H1 (cell line): Measurements from ENCODE around the gene GBE1. TPM values are rescaled to one million over a fixed set of nuclear protein-coding genes. Genes with fewer than 3 reads are reported as not detected.

ENCODE experiments used
- CTCF ChIA-PET: fragments of 300-600 bp; sonication (Branson Sonifier 250); formaldehyde crosslinking; loops from one replicate; lab custom pipeline; 2021; ENCODE audit not compliant: partially characterized antibody; lab: Charles Lee
- POLR2A ChIA-PET: fragments of 300-600 bp; sonication (Branson Sonifier 250); formaldehyde crosslinking; loops from one replicate; lab custom pipeline; 2021; ENCODE audit warnings: inconsistent platforms; ENCODE audit not compliant: partially characterized antibody; lab: Charles Lee
- DNase-seq, 2 experiments: peaks; one replicate each; pipeline versions ENCODE4 v3.0.0 to v3.0.0-alpha.2; 2010 to 2022; ENCODE audit warnings: low spot score in 2 of 2, low read depth in 1 of 2, mixed read lengths in 1 of 2
- FAIRE-seq: peaks from 2 replicates; lab custom pipeline; 2011; peaks lifted over from hg19 to GRCh38; lab: Jason Lieb, UNC
- H2AFZ ChIP-seq: 2 replicates; pipeline ENCODE4 v1.8.1; 2012; ENCODE audit warnings: low read length, inconsistent platforms
- H2AK5ac ChIP-seq: 2 replicates; pipeline ENCODE4 v1.6.1; 2013; ENCODE audit warnings: low read depth, low read length
- H2BK120ac ChIP-seq: replicated peaks from 2 replicates; pipeline ENCODE3; 2013; ENCODE audit warnings: low read depth, low read length, inconsistent platforms
- H2BK12ac ChIP-seq: 2 replicates; pipeline ENCODE4 v1.6.1; 2013; ENCODE audit warnings: low read depth, low read length
- H2BK15ac ChIP-seq: 2 replicates; pipeline ENCODE4 v1.6.1; 2013; ENCODE audit warnings: low read length
- H2BK20ac ChIP-seq: 2 replicates; pipeline ENCODE4 v1.6.1; 2013; ENCODE audit warnings: low read length
- H2BK5ac ChIP-seq: 2 replicates; pipeline ENCODE4 v1.6.1; 2013; ENCODE audit warnings: low read depth, low read length
- H3K14ac ChIP-seq: 2 replicates; pipeline ENCODE4 v1.6.1; 2013; ENCODE audit warnings: inconsistent platforms; ENCODE audit not compliant: insufficient read length
- H3K18ac ChIP-seq: 2 replicates; pipeline ENCODE4 v1.6.1; 2013; ENCODE audit warnings: low read length; ENCODE audit errors: extremely low read depth
- H3K23ac ChIP-seq: 2 replicates; pipeline ENCODE4 v1.6.1; 2013; ENCODE audit warnings: inconsistent platforms; ENCODE audit not compliant: insufficient read length
- H3K23me2 ChIP-seq: 2 replicates; pipeline ENCODE4 v1.6.1; 2013; ENCODE audit warnings: low read depth, low read length
- H3K27ac ChIP-seq: 2 replicates; pipeline ENCODE4 v1.6.1; 2011; ENCODE audit warnings: low read depth, low read length, inconsistent platforms
- H3K27me3 ChIP-seq, 4 experiments: replicated peaks in 1 of 4; 1 replicate in 1 of 4; 2 replicates in 3 of 4; pipeline versions ENCODE4 v1.6.1 to v1.8.1; 2011 to 2013; ENCODE audit warnings: low read length in 3 of 4, mild to moderate bottlenecking in 3 of 4, inconsistent platforms in 2 of 4, mixed read lengths in 2 of 4, moderate library complexity in 1 of 4; ENCODE audit not compliant: control insufficient read depth in 3 of 4, insufficient read depth in 3 of 4; ENCODE audit errors: extremely low read depth in 1 of 4
- H3K36me3 ChIP-seq, 4 experiments: 2 replicates each; pipeline versions ENCODE4 v1.6.1 to v1.8.1; 2011 to 2013; ENCODE audit warnings: mild to moderate bottlenecking in 4 of 4, low read length in 3 of 4, moderate library complexity in 2 of 4, control low read depth in 1 of 4, inconsistent platforms in 1 of 4; ENCODE audit not compliant: insufficient read depth in 4 of 4, control insufficient read depth in 2 of 4
- H3K4ac ChIP-seq: replicated peaks from 2 replicates; pipeline ENCODE3; 2013; ENCODE audit warnings: low read length, low read depth, mixed read lengths, inconsistent platforms; ENCODE audit not compliant: insufficient read length
- H3K4me1 ChIP-seq, 4 experiments: replicated peaks in 1 of 4; 1 replicate in 1 of 4; 2 replicates in 3 of 4; pipeline versions ENCODE4 v1.6.1 to v1.8.1; 2011 to 2013; ENCODE audit warnings: low read length in 3 of 4, inconsistent platforms in 2 of 4, mixed read lengths in 1 of 4; ENCODE audit not compliant: insufficient read depth in 4 of 4, control insufficient read depth in 3 of 4
- H3K4me2 ChIP-seq, 2 experiments: 2 replicates each; pipeline versions ENCODE4 v1.6.1 to v1.8.1; 2011 to 2013; ENCODE audit warnings: low read depth in 2 of 2, low read length in 2 of 2, control low read depth in 1 of 2, inconsistent platforms in 1 of 2, mild to moderate bottlenecking in 1 of 2; ENCODE audit not compliant: insufficient read depth in 1 of 2
- H3K4me3 ChIP-seq, 4 experiments: fragments of 200-600, 300-600 bp in 1 of 4; sonication (generic), shearing (Covaris generic), sonication (Bioruptor Twin) in 1 of 4; 2 replicates each; pipeline versions ENCODE4 v1.5.1 to v1.8.1; 2011 to 2016; ENCODE audit warnings: low read length in 4 of 4, low read depth in 3 of 4, control low read depth in 2 of 4, inconsistent platforms in 2 of 4, mild to moderate bottlenecking in 2 of 4, mixed read lengths in 1 of 4, moderate library complexity in 1 of 4; ENCODE audit not compliant: insufficient read depth in 2 of 4; ENCODE audit errors: extremely low read depth in 1 of 4
- H3K56ac ChIP-seq: replicated peaks from 2 replicates; pipeline ENCODE3; 2013; ENCODE audit warnings: low read depth, mild to moderate bottlenecking, mixed read lengths, low read length, inconsistent platforms; ENCODE audit not compliant: insufficient read length
- H3K79me1 ChIP-seq: 2 replicates; pipeline ENCODE4 v1.6.1; 2013; ENCODE audit warnings: low read depth, low read length, control low read depth
- H3K79me2 ChIP-seq, 2 experiments: 2 replicates each; pipeline versions ENCODE4 v1.6.1 to v1.8.1; 2012 to 2013; ENCODE audit warnings: low read length in 2 of 2, mild to moderate bottlenecking in 2 of 2, inconsistent platforms in 1 of 2; ENCODE audit not compliant: insufficient read depth in 2 of 2, control insufficient read depth in 1 of 2
- H3K9ac ChIP-seq, 4 experiments: replicated peaks in 1 of 4; 1 replicate in 1 of 4; 2 replicates in 3 of 4; pipeline versions ENCODE4 v1.6.1 to v1.8.1; 2011 to 2013; ENCODE audit warnings: low read depth in 3 of 4, low read length in 3 of 4, control low read depth in 2 of 4, mild to moderate bottlenecking in 2 of 4, moderate library complexity in 2 of 4, inconsistent platforms in 1 of 4; ENCODE audit errors: extremely low read depth in 1 of 4
- H3K9me3 ChIP-seq, 2 experiments: 2 replicates each; pipeline versions ENCODE4 v1.6.1 to v1.8.1; 2012 to 2013; ENCODE audit warnings: mild to moderate bottlenecking in 2 of 2, moderate library complexity in 2 of 2, control low read depth in 1 of 2, inconsistent platforms in 1 of 2, low read depth in 1 of 2, low read length in 1 of 2, mixed read lengths in 1 of 2; ENCODE audit not compliant: insufficient read depth in 2 of 2
- H4K20me1 ChIP-seq, 2 experiments: replicated peaks in 1 of 2; 2 replicates each; pipeline versions ENCODE3 to v1.8.1; 2011 to 2013; ENCODE audit warnings: inconsistent platforms in 2 of 2, low read length in 2 of 2, mild to moderate bottlenecking in 1 of 2; ENCODE audit not compliant: insufficient read depth in 2 of 2, control insufficient read depth in 1 of 2
- H4K5ac ChIP-seq: 2 replicates; pipeline ENCODE4 v1.6.1; 2013; ENCODE audit warnings: low read length, low read depth, mixed read lengths, inconsistent platforms; ENCODE audit not compliant: insufficient read length
- H4K8ac ChIP-seq: 2 replicates; pipeline ENCODE4 v1.8.0; 2013; ENCODE audit warnings: mild to moderate bottlenecking, moderate library complexity, low read length, inconsistent platforms; ENCODE audit not compliant: insufficient read depth; ENCODE audit errors: extremely low read depth
- H4K91ac ChIP-seq: replicated peaks from 2 replicates; pipeline ENCODE3; 2013; ENCODE audit warnings: low read length, mixed read lengths, inconsistent platforms; ENCODE audit not compliant: insufficient read length
- KDM1A ChIP-seq: fragments of 200-600, 300-600 bp; sonication (generic); IDR thresholded peaks from 2 replicates; pipeline ENCODE4 v1.7.1; 2016; ENCODE audit warnings: mild to moderate bottlenecking, low read length, borderline replicate concordance
- KDM4A ChIP-seq: IDR thresholded peaks from one replicate; pipeline ENCODE4 v1.7.1; 2012; ENCODE audit warnings: low read depth, mild to moderate bottlenecking, moderate library complexity, low read length, inconsistent platforms; ENCODE audit not compliant: severe bottlenecking
- SIRT6 ChIP-seq: IDR thresholded peaks from one replicate; pipeline ENCODE4 v1.7.1; 2012; ENCODE audit warnings: low read length, inconsistent platforms
- SP4 ChIP-seq: IDR thresholded peaks from 2 replicates; pipeline ENCODE4 v1.6.1; 2012; ENCODE audit warnings: low read length, inconsistent platforms
- polyA plus RNA-seq, 7 experiments: library from polyadenylated mRNA; depleted of rRNA in 3 of 7; stranded (reverse) in 5 of 7; unstranded in 2 of 7; fragments of >200 nt in 5 of 7; fragments of 200-250 nt in 2 of 7; gene quantifications; 1 replicate in 5 of 7; 2 replicates in 1 of 7; 4 replicates in 1 of 7; pipeline versions ENCODE4 v1.2.1 to v1.2.3, GENCODE V29; 2011 to 2013; ENCODE audit warnings: missing spikeins in 2 of 7, mixed read lengths in 2 of 7
- total RNA-seq: library from RNA; stranded (reverse); fragmentation: NEBNext Ultra II Directional; extraction: Animal tissue kit (Norgen Biotek cat#: 25700); gene quantifications from 2 replicates; pipeline ENCODE4 v1.2.1, GENCODE V29; 2021
- TF ChIP-seq, protein P1 (sequence below): IDR thresholded peaks from 2 replicates; pipeline ENCODE4 v1.6.1; 2012; ENCODE audit warnings: inconsistent platforms

GBE1 gene
- total and polyA plus RNA-seq, 2 of the 8 experiments (the other 6 are each of a cell fraction or from before 2014, with no cell fraction given): 3.3 to 7.3 TPM

DNA sequence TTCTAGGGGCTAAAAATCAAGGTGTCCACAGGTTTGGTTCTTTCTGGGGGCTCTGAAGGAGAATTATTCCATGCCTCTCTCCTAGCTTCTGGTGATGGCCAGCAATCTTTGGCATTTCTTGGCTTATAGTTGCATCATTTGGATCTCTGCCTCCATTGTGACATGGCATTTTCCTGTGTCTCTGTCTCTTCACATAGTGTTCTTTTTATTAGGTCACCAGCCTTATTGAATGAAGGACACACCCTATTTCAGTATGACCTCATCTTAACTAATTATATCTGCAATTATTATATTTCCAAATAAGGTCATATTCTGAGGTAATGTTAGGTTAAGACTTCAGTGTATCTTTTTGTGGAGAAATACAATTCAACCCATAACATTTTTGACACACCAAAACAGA is 3.2 kb upstream of the GBE1 start:
- H2BK5ac ChIP-seq: no peak overlapping the region
- H2BK120ac ChIP-seq: no peak overlapping the region
- ChIA-PET POLR2A (no interaction called here), CTCF (no interaction called here)
- H3K56ac ChIP-seq: no peak overlapping the region
- no peak overlapping the region for H2BK12ac ChIP-seq
- peaks cover 2% of the 10 kb centered on the region; the same call in 1 of the 2 replicates for H3K23me2 ChIP-seq
- no peak overlapping the region for H4K91ac ChIP-seq
- H3K9me3 ChIP-seq: peaks cover 0 to 4% of the 10 kb centered on the region in 2 experiments; a peak in 1 of 4 replicates
- H3K4me3 ChIP-seq: no peak overlapping the region
- H3K4me1 ChIP-seq: peaks cover 0 to 5% (median 0%) of the 10 kb centered on the region in 4 experiments; a peak in 2 of 7 replicates
- H3K36me3 ChIP-seq: no peaks in the 10 kb centered on the region
- H2BK15ac ChIP-seq: no peak overlapping the region
- no peak overlapping the region for H2AK5ac ChIP-seq
- no peak overlapping the region for H3K4me2 ChIP-seq
- no peak for FAIRE-seq
- no peak overlapping the region for H3K4ac ChIP-seq
- H3K27me3 ChIP-seq: no peaks in the 10 kb centered on the region
- DNase-seq: no peak
- H3K79me2 ChIP-seq: no peaks in the 10 kb centered on the region
- no peak overlapping the region for H4K8ac ChIP-seq
- no peak overlapping the region for H3K18ac ChIP-seq
- no peaks in the 10 kb centered on the region for H3K79me1 ChIP-seq
- no peak overlapping the region for H3K27ac ChIP-seq
- H2BK20ac ChIP-seq: no peak overlapping the region
- H2AFZ ChIP-seq: no peak overlapping the region
- H4K5ac ChIP-seq: no peak overlapping the region
- no peak overlapping the region for H3K9ac ChIP-seq
- H3K14ac ChIP-seq: no peak overlapping the region
- H3K23ac ChIP-seq: no peak overlapping the region
- no peaks in the 10 kb centered on the region for H4K20me1 ChIP-seq
- TF ChIP-seq SIRT6 (no peak), KDM4A (no peak), SP4 (no peak), KDM1A (no peak)
- TF ChIP-seq, protein P1, sequence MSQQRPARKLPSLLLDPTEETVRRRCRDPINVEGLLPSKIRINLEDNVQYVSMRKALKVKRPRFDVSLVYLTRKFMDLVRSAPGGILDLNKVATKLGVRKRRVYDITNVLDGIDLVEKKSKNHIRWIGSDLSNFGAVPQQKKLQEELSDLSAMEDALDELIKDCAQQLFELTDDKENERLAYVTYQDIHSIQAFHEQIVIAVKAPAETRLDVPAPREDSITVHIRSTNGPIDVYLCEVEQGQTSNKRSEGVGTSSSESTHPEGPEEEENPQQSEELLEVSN: no peak
